GM12872 (cell line): ENCODE measurements around the gene PAX9.

ENCODE experiments used
- TF ChIP-seq, protein P1 (sequence below): IDR thresholded peaks from 3 replicates; pipeline ENCODE4 v1.5.1; 2011; ENCODE audit warnings: low read depth, mild to moderate bottlenecking, low read length, moderate library complexity; ENCODE audit not compliant: insufficient read depth

The PAX9 gene

GRCh38 chr14:36713960-36714703 is 52.5 kb downstream of the PAX9 start:
- TF ChIP-seq, protein P1, sequence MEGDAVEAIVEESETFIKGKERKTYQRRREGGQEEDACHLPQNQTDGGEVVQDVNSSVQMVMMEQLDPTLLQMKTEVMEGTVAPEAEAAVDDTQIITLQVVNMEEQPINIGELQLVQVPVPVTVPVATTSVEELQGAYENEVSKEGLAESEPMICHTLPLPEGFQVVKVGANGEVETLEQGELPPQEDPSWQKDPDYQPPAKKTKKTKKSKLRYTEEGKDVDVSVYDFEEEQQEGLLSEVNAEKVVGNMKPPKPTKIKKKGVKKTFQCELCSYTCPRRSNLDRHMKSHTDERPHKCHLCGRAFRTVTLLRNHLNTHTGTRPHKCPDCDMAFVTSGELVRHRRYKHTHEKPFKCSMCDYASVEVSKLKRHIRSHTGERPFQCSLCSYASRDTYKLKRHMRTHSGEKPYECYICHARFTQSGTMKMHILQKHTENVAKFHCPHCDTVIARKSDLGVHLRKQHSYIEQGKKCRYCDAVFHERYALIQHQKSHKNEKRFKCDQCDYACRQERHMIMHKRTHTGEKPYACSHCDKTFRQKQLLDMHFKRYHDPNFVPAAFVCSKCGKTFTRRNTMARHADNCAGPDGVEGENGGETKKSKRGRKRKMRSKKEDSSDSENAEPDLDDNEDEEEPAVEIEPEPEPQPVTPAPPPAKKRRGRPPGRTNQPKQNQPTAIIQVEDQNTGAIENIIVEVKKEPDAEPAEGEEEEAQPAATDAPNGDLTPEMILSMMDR: no peak

GRCh38 chr14:36716614-36717184 is 55.0 kb downstream of the PAX9 start:
- TF ChIP-seq, protein P1: no peak

DNA sequence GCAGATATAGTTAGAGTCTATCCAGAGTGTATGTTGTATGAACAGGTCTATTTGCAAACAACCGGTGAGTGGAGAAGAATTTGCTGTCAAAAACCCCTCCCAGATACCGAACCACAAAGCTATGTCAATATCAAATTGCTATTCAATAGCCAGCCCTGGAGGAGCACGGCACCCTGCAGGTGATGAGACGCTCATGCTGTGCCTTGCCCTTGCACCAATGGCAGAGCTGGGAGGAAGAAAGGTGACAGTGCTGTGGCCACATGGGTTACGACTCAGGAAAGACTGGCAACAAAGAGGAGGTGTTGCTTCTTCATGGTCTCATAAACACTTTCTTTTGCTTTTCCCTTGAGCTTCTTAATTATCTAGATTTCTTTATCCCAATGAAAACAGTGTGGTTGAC is 55.7 kb downstream of the PAX9 start:
- TF ChIP-seq, protein P1: no peak

DNA sequence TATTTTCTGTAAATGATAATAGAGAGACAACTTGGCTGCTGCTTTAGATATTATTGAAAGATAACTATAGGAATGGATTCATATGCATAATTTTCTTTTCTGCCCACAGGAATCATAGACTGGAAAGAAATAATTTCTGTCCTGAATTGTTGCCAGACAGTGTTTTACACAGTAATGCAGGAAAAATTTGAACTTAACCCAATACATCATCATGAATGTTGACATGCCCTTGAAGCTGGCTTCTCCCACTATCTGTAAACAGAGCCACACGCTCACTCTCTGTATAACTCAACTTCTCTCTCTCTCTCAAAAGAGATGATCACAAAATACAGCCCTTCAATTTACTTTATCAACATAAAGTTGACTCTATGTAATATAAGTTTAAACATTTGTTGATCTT is 56.6 kb downstream of the PAX9 start:
- TF ChIP-seq, protein P1: no peak

DNA sequence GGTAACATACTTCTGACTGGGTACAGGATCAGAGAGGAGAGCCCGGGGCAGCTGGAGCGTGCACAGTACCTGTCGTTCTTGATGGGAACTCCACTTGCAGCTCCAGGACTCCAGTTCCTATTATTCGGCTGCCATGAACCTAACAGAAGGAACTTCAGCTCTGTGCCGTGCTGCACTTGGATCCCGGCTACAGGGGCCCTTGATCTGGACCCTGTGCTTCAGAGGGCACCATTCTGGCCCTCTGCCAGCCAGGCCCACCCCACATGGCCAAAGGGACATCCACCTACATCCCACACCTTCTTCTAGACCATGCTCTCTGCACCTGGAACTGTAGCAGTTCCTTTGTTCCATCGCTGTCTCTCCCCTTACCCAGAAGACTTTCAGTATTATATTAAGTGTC is 58.2 kb downstream of the PAX9 start:
- TF ChIP-seq, protein P1: no peak

DNA sequence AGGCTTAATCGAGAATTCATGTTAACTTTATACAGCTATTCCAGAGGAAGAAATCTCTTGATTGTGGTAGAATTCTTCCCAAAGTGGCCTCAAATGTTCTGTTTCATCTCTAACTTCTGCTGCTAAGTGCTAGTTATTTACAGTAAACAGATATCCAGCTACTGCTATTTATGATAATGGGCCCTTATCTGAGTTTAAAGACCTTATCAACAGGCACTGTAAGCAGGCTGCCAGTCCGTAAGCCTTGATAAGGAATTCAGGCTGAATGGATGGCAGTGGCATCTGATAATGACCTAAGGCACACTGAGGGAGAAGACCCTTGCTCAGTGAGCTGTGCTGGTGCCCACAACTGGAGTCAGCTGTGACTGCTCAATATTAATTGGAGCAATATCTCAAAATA is 59.0 kb downstream of the PAX9 start:
- TF ChIP-seq, protein P1: no peak

DNA sequence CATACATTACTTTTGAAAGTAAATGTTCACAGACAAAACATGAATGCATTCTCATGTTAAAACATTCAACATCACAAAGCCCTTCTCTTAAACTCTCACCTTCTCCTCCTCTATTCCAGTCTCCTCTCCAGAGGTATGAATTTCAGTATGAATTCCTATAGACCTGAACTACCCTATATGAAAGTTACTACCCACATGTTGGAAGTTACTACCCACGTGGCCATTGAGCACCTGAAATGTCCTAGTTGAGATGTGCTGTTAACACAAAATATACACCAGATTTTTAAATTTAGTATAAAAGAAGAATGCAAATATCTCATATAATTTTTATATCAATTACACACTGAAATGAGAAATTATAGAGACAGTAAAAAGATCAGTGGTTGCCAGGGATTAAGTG is 60.2 kb downstream of the PAX9 start:
- TF ChIP-seq, protein P1: no peak
